HEK293 (cell line): Measurements from ENCODE around the gene SEMA4D.

Experiments
- CTCF ChIP-seq: fragments of 450-650 bp; formaldehyde crosslinking; IDR thresholded peaks from 2 replicates; pipeline ENCODE4 v1.5.1; 2016; ENCODE audit warnings: missing biosample characterization, missing genetic modification characterization
- KLF1 ChIP-seq: fragments of 450-650 bp; formaldehyde crosslinking; IDR thresholded peaks from 2 replicates; pipeline ENCODE4 v1.5.1; 2016; ENCODE audit warnings: missing biosample characterization, missing genetic modification characterization
- YY1 ChIP-seq: fragments of 450-650 bp; formaldehyde crosslinking; IDR thresholded peaks from 2 replicates; pipeline ENCODE4 v1.5.1; 2018; ENCODE audit warnings: missing biosample characterization, missing genetic modification characterization
- ZBTB1 ChIP-seq: fragments of 450-650 bp; formaldehyde crosslinking; IDR thresholded peaks from 2 replicates; pipeline ENCODE4 v1.5.1; 2016; ENCODE audit warnings: missing biosample characterization, missing genetic modification characterization
- ZNF121 ChIP-seq: fragments of 450-650 bp; formaldehyde crosslinking; IDR thresholded peaks from 2 replicates; pipeline ENCODE4 v1.5.1; 2016; ENCODE audit warnings: missing biosample characterization, missing genetic modification characterization
- ZNF341 ChIP-seq: fragments of 450-650 bp; formaldehyde crosslinking; IDR thresholded peaks from 2 replicates; pipeline ENCODE4; 2016; ENCODE audit warnings: low read depth, missing biosample characterization, missing genetic modification characterization
- ZNF558 ChIP-seq: fragments of 450-650 bp; formaldehyde crosslinking; IDR thresholded peaks from 2 replicates; pipeline ENCODE4 v1.5.1; 2016; ENCODE audit warnings: missing biosample characterization, missing genetic modification characterization
- ZNF624 ChIP-seq: fragments of 450-650 bp; formaldehyde crosslinking; IDR thresholded peaks from 2 replicates; pipeline ENCODE4 v1.5.1; 2017; ENCODE audit warnings: missing biosample characterization, missing genetic modification characterization
- ZNF677 ChIP-seq: fragments of 450-650 bp; IDR thresholded peaks from 2 replicates; pipeline ENCODE4 v1.5.0; 2018; ENCODE audit warnings: missing biosample characterization, mild to moderate bottlenecking, missing genetic modification characterization, moderate library complexity
- ZNF776 ChIP-seq: fragments of 450-650 bp; formaldehyde crosslinking; IDR thresholded peaks from 2 replicates; pipeline ENCODE4 v1.5.0; 2017; ENCODE audit warnings: missing biosample characterization, missing genetic modification characterization, borderline replicate concordance
- ZNF843 ChIP-seq: fragments of 450-650 bp; formaldehyde crosslinking; IDR thresholded peaks from 2 replicates; pipeline ENCODE4 v1.5.1; 2016; ENCODE audit warnings: missing biosample characterization, missing genetic modification characterization
- ZSCAN30 ChIP-seq: fragments of 450-650 bp; IDR thresholded peaks from 2 replicates; pipeline ENCODE4 v1.5.1; 2018; ENCODE audit warnings: missing biosample characterization, mild to moderate bottlenecking, missing genetic modification characterization, moderate library complexity
- TF ChIP-seq, protein P1 (sequence below): fragments of 450-650 bp; formaldehyde crosslinking; IDR thresholded peaks from 2 replicates; pipeline ENCODE4 v1.5.1; 2016; ENCODE audit warnings: missing biosample characterization, missing genetic modification characterization

DNA sequence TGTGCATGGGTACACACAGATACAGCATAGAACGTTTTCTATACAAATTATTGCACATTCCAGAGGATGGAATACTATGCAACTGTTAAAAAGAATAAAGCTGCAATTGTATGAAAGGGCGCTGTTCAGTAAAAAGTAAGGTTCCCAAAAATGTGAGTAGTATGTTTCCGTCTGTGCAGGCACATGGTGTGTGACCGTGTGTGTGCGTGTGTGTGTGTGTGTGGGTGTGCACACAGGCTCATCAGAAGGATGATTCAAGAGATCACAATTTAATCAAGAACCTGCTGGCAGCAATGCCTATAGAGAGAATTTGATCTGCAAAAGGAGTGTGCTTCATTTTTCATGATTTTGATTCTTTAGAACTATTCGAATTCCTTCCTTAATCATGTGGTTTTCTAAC lies 76.3 kb downstream of the SEMA4D start:
- TF ChIP-seq ZNF843 (tag by site-specific recombination) (no peak), ZSCAN30 (no peak), CTCF (tag by site-specific recombination) (no peak), ZNF558 (tag by site-specific recombination) (no peak), YY1 (no peak), ZNF624 (tag by site-specific recombination) (no peak), ZNF121 (tag by site-specific recombination) (no peak), KLF1 (tag by site-specific recombination) (no peak), ZNF677 (tag by site-specific recombination) (no peak), ZBTB1 (tag by site-specific recombination) (no peak), ZNF341 (tag by site-specific recombination) (no peak), ZNF776 (tag by site-specific recombination) (no peak)
- TF ChIP-seq, protein P1, sequence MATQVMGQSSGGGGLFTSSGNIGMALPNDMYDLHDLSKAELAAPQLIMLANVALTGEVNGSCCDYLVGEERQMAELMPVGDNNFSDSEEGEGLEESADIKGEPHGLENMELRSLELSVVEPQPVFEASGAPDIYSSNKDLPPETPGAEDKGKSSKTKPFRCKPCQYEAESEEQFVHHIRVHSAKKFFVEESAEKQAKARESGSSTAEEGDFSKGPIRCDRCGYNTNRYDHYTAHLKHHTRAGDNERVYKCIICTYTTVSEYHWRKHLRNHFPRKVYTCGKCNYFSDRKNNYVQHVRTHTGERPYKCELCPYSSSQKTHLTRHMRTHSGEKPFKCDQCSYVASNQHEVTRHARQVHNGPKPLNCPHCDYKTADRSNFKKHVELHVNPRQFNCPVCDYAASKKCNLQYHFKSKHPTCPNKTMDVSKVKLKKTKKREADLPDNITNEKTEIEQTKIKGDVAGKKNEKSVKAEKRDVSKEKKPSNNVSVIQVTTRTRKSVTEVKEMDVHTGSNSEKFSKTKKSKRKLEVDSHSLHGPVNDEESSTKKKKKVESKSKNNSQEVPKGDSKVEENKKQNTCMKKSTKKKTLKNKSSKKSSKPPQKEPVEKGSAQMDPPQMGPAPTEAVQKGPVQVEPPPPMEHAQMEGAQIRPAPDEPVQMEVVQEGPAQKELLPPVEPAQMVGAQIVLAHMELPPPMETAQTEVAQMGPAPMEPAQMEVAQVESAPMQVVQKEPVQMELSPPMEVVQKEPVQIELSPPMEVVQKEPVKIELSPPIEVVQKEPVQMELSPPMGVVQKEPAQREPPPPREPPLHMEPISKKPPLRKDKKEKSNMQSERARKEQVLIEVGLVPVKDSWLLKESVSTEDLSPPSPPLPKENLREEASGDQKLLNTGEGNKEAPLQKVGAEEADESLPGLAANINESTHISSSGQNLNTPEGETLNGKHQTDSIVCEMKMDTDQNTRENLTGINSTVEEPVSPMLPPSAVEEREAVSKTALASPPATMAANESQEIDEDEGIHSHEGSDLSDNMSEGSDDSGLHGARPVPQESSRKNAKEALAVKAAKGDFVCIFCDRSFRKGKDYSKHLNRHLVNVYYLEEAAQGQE = no peak
